ENCODE results near the gene MYO9B. TPM values are rescaled to one million over a fixed set of nuclear protein-coding genes. Genes with fewer than 3 reads are reported as not detected.

Gene MYO9B
- 10 to 100 TPM; 43.6 to 64.8 (median 55.6) TPM for polyA plus RNA-seq (ENCODE audit: insufficient read depth in 1 of 5, insufficient read length in 5 of 5, low replicate concordance in 1 of 5)
- long read RNA-seq, donor 1, partial matches to known transcripts = 5 of 6 reads
- long read RNA-seq, donor 1, other reads (novel, unspliced or antisense) = 0 of 6 reads
- long read RNA-seq, donor 2 = 0 reads
- long read RNA-seq, donor 3, partial matches to known transcripts = 54 of 94 reads
- long read RNA-seq, donor 3, other reads (novel, unspliced or antisense) = 40 of 94 reads
- long read RNA-seq, donor 4, partial matches to known transcripts = 0 of 2 reads
- long read RNA-seq, donor 4, other reads (novel, unspliced or antisense) = 0 of 2 reads
- long read RNA-seq, donor 5, partial matches to known transcripts = 16 of 26 reads
- long read RNA-seq, donor 5, other reads (novel, unspliced or antisense) = 10 of 26 reads
- long read RNA-seq, donor 6 = 0 reads
- long read RNA-seq, donor 7, partial matches to known transcripts = 145 of 145 reads
- long read RNA-seq, donor 7, other reads (novel, unspliced or antisense) = 0 of 145 reads
- long read RNA-seq, donor 8 = 0 reads

DNA sequence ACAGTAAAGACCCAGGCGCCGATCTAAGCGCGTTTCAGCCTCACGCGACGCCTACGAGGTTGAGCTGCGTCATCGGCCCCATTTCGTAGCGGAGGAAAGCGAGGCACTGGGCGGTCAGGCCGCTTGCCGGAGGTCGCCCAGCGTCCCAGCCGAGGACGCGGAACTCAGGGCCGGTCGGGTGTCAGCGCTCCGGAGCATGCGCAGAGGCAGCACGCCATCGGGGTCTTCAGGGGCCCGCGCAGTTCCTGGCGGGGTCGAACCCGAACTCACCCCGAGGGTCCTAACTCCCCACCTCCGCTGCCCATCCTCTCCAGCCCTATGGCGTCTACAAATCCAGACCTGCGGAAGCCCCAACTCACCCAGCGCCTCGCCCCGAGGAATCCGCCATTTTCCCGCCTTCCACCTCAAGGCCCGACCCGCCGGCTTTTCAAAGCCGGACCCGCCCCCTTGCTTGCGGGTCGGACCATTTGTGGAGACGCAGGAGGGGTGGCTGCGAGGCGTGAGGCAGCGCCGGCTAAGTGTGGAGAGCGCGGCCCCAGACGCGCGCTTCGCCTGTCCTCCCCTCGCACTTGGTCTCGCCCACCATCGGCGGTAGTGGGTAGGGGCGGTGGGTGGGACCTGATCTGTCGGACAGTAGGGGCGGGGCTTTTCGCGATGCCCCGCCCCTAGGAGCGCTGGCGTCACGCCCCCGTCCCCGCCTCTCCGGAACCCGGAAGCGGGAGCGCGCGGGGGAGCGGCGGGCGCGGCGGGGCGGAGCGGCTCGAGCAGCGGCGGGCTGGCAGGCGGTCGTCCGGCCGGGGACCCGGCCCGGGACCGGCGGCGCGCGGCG, at the start of gene MYO9B, which contains the start of gene HAUS8:
TSS of gene MYO9B (plus strand) at position 743 of the 829 bp plus-strand sequence. CDS start 25,941 bp downstream, outside the sequence.
TSS of gene HAUS8 (minus strand) at position 418 of the 829 bp plus-strand sequence. CDS start at position 388, 30 bp downstream.
- peak; percentile 100 for DNase-seq

GRCh38 chr19:17025991-17026658, 49.5 kb upstream of the MYO9B start:
- DNase-seq = peak; percentile 35

GRCh38 chr19:17026706-17027534, 48.7 kb upstream of the MYO9B start, which contains the start of gene CPAMD8:
TSS of gene CPAMD8 (minus strand) at chr19:17026810. CDS start at chr19:17026642, 168 bp downstream.
- peak in 1 of 2 donors; percentile 33 for DNase-seq

DNA sequence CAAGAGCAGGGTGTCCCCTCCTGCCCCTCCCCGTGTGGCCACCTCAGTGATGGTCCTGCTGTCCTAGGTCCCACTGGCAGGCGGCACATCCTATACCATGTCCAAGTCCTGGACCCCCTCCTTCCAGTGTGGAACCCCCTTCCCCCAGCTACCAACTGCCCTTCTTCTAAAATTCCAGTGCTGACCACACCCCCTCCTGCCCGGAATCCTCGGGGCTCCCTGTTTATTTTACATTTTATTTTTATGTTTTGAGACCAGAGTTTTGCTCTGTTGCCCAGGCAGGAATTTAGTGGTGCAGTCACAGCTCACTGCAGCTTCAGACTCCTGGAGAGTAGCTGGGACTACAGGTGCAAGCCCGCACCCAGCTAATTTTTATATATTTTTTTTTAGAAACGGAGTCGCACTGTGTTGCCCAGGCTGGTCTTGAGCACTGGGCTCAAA, 48.0 kb upstream of the MYO9B start:
- no peak for DNase-seq

- DNase-seq = no peak
These were observed 43.8 kb upstream of the MYO9B start for GRCh38 chr19:17031741-17032140.

- DNase-seq = no peak
These were observed 39.6 kb upstream of the MYO9B start for GRCh38 chr19:17035842-17036424.

GRCh38 chr19:17036640-17037039, 38.9 kb upstream of the MYO9B start:
- no peak for DNase-seq

- no peak for DNase-seq
These were observed 38.4 kb upstream of the MYO9B start for GRCh38 chr19:17037184-17037583.

DNA sequence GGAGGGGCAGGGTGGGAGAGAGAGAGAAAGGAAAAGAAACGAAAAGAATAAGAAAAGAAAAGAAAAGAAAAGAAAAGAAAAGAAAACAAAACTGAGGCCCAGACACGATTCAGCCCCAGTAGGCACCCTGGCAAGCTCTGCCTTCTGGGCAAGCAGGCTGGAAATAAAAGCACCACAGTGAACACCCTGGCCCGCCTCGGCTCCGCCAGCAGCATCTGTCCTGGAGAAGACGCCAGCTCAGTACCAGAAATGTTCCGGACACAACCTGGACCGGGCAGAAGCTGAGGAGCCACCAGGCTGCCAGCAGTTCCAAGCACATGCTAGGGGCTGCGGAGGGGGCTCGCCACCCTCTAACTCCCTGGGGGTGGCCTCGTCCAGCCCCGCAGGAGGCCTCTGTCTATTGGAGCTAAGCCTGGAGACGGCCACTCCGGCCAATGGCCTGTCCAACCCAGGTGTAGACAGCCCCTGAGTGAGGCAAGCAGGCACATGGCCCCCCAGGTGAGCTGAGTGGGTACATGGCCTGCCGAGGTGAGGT, 37.5 kb upstream of the MYO9B start:
- no peak for DNase-seq

DNA sequence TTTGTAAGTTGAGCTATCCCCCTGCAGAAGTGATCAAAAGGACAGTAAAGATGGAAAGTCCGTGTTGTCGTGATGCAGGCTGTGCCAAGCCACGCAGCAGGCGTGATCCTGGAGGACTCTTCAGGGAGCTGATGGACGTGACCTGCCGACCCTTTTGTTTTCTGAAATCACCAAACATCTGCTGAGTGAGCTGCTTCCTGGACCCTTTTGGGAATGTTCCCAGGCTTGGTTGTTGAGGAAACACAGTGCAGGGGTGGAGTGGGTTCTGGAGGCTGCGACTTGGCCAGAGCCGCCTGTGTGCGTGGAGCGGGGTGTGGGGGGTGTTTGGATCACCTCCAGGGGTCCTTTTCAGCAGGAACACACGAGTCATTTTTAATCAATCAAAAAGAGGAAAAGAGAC, 33.6 kb upstream of the MYO9B start:
- DNase-seq = peak in 1 of 2 donors; percentile 54

GRCh38 chr19:17043744-17044143, 31.8 kb upstream of the MYO9B start:
- no peak for DNase-seq

- no peak for DNase-seq
These were observed 29.6 kb upstream of the MYO9B start for GRCh38 chr19:17045907-17046502.

- no peak for DNase-seq
These were observed 26.6 kb upstream of the MYO9B start for GRCh38 chr19:17048885-17049453.

DNA sequence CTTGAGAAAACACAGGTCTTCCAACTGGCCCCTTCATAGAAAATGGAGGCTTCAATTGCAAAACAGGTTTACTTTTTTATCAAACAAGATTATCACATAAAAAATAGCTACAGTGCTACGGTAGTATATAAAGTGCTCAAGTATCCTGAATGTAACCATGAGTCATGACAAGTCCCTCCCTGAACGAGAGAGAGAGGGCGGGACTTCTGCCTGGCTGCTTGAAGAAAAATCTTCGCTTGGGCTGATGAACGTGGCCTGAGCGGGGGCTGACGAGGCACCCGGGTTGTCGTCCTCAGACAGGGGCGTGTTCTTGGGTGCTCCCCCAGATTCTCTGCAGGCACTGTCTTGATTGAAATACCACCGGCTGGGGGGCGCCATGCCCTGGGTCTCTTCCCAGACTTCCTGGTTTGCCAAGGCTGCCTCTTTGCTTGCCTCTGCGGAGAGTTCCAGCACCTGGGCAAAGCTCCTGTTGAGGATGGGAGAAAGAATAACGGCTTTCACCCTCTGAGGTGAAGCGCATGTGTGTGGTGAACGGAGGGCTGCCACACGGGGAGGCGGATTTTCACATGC, 25.8 kb upstream of the MYO9B start:
- no peak for DNase-seq

DNA sequence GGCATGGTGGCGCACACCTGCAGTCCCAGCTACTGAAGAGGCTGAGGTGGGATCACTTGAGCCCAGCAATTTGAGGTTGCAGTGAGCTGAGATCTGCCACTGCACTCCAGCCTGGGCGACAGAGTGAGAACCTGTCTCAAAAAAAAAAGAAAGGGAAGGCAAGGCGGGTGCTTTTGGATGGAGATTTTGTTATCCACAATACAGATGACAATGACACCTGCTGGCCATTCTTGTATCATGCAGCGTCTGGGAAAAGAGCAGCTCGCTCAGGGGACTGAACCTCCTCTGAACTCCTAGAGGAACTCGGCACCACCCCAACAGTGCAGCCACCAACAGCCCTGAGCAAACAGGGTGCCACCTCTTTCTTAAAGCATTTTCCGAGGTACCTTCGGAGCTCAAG, 23.1 kb upstream of the MYO9B start:
- no peak for DNase-seq

GRCh38 chr19:17054746-17055145, 20.8 kb upstream of the MYO9B start:
- DNase-seq = no peak

- no peak for DNase-seq
These were observed 19.9 kb upstream of the MYO9B start for GRCh38 chr19:17055636-17056035.

DNA sequence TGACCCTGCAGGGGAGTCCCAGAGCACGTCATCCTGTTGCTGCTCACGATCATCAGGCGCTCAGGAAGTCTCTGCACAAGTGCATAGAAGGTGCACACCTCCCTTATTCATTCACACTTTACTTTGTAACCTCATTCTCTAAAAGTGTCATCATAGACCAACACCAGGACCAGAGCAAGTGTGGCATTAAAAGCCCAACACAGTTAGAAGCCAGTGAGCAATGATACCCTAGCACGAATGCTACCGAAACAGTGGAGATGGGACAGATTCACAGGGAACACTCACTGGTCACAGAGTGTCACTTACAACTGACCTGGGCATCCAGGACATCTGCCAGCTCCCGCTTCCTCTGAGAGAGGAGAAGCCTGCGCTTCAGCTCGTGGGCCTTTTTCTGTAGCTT, 17.3 kb upstream of the MYO9B start:
- DNase-seq = no peak

DNA sequence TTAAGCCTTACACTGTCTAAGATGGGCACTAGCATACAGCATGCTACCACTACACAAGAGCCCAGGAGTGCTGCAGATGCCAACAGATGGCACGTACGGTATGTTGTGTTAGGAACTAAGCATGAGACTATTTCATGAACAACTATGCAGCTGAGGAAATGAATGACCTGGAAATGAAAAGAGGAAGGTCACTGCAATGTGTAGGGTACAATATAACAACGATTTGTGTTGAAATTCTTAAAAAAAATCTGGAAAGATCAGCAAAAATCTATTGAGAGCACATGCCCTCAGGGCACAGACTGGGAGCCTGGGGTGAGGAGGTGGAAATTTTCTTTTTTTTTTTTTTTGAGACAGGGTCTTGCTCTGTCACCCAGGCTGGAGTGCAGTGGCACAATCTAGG, 14.8 kb upstream of the MYO9B start:
- no peak for DNase-seq

Measured in right lung (tissue), 10 donors.